Cardiac muscle cell (in vitro differentiated cells and primary cell): Measurements from ENCODE around the gene EXOSC7. TPM values are rescaled to one million over a fixed set of nuclear protein-coding genes. Genes with fewer than 3 reads are reported as not detected.

Source experiments
- DNase-seq, 2 donors: peaks; one replicate each; pipeline versions ENCODE4 v3.0.0 to v3.0.0-alpha.2; 2010 to 2017; ENCODE audit warnings: low read depth in 1 of 2, low spot score in 1 of 2
- H3K27ac ChIP-seq: fragments of 200-600 bp; sonication (generic); 2 replicates; pipeline ENCODE4 v1.5.1; 2016
- H3K27me3 ChIP-seq: fragments of 200-600 bp; sonication (generic); 2 replicates; pipeline ENCODE4 v1.6.0; 2016; ENCODE audit warnings: control low read depth
- H3K36me3 ChIP-seq: fragments of 200-600 bp; sonication (generic); 2 replicates; pipeline ENCODE4 v1.5.1; 2016; ENCODE audit warnings: control low read depth
- H3K4me1 ChIP-seq: fragments of 200-600 bp; sonication (generic); 2 replicates; pipeline ENCODE4 v1.8.1; 2017; ENCODE audit warnings: low read depth, mild to moderate bottlenecking, mixed run types
- H3K4me3 ChIP-seq: fragments of 200-600 bp; sonication (generic); 2 replicates; pipeline ENCODE4 v1.5.1; 2016; ENCODE audit warnings: mild to moderate bottlenecking
- H3K9me3 ChIP-seq: fragments of 200-600 bp; sonication (generic); 2 replicates; pipeline ENCODE4 v1.5.1; 2017; ENCODE audit warnings: low read depth, mild to moderate bottlenecking, control low read depth
- CTCF ChIP-seq: IDR thresholded peaks from 2 replicates; pipeline ENCODE4 v1.5.1; 2012; ENCODE audit warnings: low read depth, mild to moderate bottlenecking, low read length
- polyA plus RNA-seq: library from polyadenylated mRNA; unstranded; fragments of >200 nt; fragmentation: Nextera tagmentation; extraction: Ambion mirVana; gene quantifications from 2 replicates; pipeline ENCODE4 v1.2.1, GENCODE V29; 2016
- total RNA-seq: library from RNA; depleted of rRNA; stranded (reverse); fragments of >200 nt; gene quantifications from 2 replicates; pipeline ENCODE4 v1.2.3, GENCODE V29; 2016

EXOSC7 gene
- total and polyA plus RNA-seq, 2 experiments from 2014 or later, result 61.1 to 66.9 TPM

- H3K4me1 ChIP-seq, result peaks cover 11% of the 10 kb centered on the region
- H3K4me3 ChIP-seq, result peak overlapping the region; percentile 20
- DNase-seq, result peak; percentile 30 to 46
- no peak overlapping the region for H3K27ac ChIP-seq
- TF ChIP-seq CTCF, result no peak
- peaks cover 44% of the 10 kb centered on the region for H3K27me3 ChIP-seq
- no peaks in the 10 kb centered on the region for H3K36me3 ChIP-seq
- no peaks in the 10 kb centered on the region for H3K9me3 ChIP-seq
These were observed 59.6 kb downstream of the EXOSC7 start for GRCh38 chr3:45035441-45036301.

- Histone ChIP-seq H3K36me3 (no peaks in the 10 kb centered on the region), H3K27ac (no peak overlapping the region), H3K27me3 (peaks cover 38% of the 10 kb centered on the region), H3K9me3 (no peaks in the 10 kb centered on the region), H3K4me3 (no peak overlapping the region), H3K4me1 (peaks cover 11% of the 10 kb centered on the region)
- TF ChIP-seq CTCF, result peak; percentile 88
- DNase-seq, result peak; percentile 92 to 95
These were observed 61.8 kb downstream of the EXOSC7 start for GRCh38 chr3:45037720-45038455.

GRCh38 chr3:45041666-45042065 lies 65.6 kb downstream of the EXOSC7 start:
- Histone ChIP-seq H3K27me3 (peaks cover 10% of the 10 kb centered on the region), H3K27ac (no peak overlapping the region), H3K4me3 (no peak overlapping the region), H3K36me3 (no peaks in the 10 kb centered on the region), H3K4me1 (peaks cover 3% of the 10 kb centered on the region), H3K9me3 (no peaks in the 10 kb centered on the region)
- TF ChIP-seq CTCF, result no peak
- DNase-seq, result no peak

GRCh38 chr3:45042162-45042561 lies 66.1 kb downstream of the EXOSC7 start:
- no peak for DNase-seq
- Histone ChIP-seq H3K9me3 (no peaks in the 10 kb centered on the region), H3K4me1 (no peaks in the 10 kb centered on the region), H3K27ac (no peak overlapping the region), H3K36me3 (no peaks in the 10 kb centered on the region), H3K4me3 (no peak overlapping the region), H3K27me3 (peaks cover 10% of the 10 kb centered on the region)
- TF ChIP-seq CTCF, result no peak

GRCh38 chr3:45043728-45044299 lies 67.8 kb downstream of the EXOSC7 start:
- no peak overlapping the region for H3K27ac ChIP-seq
- H3K9me3 ChIP-seq, result no peaks in the 10 kb centered on the region
- peaks cover 20% of the 10 kb centered on the region for H3K27me3 ChIP-seq
- no peaks in the 10 kb centered on the region for H3K36me3 ChIP-seq
- no peaks in the 10 kb centered on the region for H3K4me1 ChIP-seq
- no peak overlapping the region for H3K4me3 ChIP-seq
- DNase-seq, result peak in 1 of 2 donors; percentile 80
- peak; percentile 32 for TF ChIP-seq CTCF
